DOHH2 (cell line): ENCODE data around the gene RNF224.

Experiments
- CTCF ChIP-seq: fragments of 200-600 bp; sonication (generic); IDR thresholded peaks from one replicate; pipeline ENCODE4 v1.5.1; 2014; ENCODE audit warnings: antibody characterized with exemption, mild to moderate bottlenecking, low read depth, low read length; ENCODE audit not compliant: poor library complexity, severe bottlenecking
- EZH2phosphoT487 ChIP-seq: fragments of 200-600 bp; sonication (generic); IDR thresholded peaks from 2 replicates; pipeline ENCODE4 v1.6.1; 2017; ENCODE audit warnings: borderline replicate concordance, mild to moderate bottlenecking, antibody characterized with exemption, low read length, moderate library complexity, mixed read lengths

- TF ChIP-seq CTCF, result peak; percentile 98
- TF ChIP-seq EZH2phosphoT487, result no peak
Observed at GRCh38 chr9:137227054-137227852, at the start of gene RNF224.
